ENCODE measurements around the gene BNIP5. TPM values are rescaled to one million over a fixed set of nuclear protein-coding genes. Genes with fewer than 3 reads are reported as not detected.

BNIP5 gene
- total RNA-seq, 2 experiments from 2014 or later, result not detected

DNA sequence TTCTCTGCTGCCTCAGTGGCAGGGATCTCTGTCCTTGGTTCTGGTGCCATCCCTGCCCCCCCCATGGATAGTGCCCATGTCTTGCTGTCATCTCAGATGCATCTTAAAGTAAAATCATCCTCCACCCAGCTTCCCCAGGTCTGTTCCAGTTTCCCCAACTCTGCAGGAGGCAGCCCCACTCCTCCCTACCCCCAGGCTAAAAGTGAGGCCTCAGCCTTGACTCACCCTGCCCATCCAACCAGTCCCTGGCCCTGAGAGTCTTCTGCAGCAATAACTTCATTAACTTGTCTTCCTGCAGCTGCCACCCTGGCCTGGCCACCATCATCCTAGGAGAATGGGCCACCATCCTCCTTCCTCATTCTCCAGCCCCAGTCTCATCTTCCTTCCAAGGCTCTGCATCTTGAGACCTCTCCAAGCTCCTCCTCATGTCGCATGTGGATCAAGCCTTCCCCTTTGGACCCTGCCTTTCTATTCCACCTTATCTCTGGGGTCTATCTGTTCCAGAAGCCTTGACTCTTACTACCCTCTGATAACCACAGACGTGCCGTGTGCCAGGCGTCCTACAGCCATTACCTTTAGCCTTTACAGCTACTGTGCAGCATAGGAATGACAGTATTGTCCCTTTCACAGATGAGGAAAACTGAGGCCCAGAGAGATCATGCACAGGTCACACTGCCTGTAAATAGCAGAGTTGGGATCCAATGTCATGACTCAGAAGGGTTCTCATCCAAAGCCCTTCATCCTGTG is 68.8 kb downstream of the BNIP5 start:
- DNase-seq, result no peak
- ChIA-PET POLR2A (no interaction called here), CTCF (no interaction called here)
- no peak for ATAC-seq (ENCODE audit: poor library complexity)
- Histone ChIP-seq H3K27me3 (ENCODE audit: control insufficient read depth in 1 of 2, insufficient read depth in 2 of 2, low read length in 2 of 2) (peaks cover 0 to 5% of the 10 kb centered on the region in 2 experiments), H3K4me3 (ENCODE audit: low read length) (no peak overlapping the region), H3K27ac (ENCODE audit: low read depth in 1 of 2, low read length in 2 of 2) (no peak overlapping the region), H3K36me3 (ENCODE audit: insufficient read depth, low read length) (no peaks in the 10 kb centered on the region), H3K4me1 (ENCODE audit: insufficient read depth, low read length) (no peaks in the 10 kb centered on the region), H3K9me3 (ENCODE audit: control insufficient read depth in 1 of 2, insufficient read depth in 1 of 2, low read length in 2 of 2) (peaks cover 0 to 8% of the 10 kb centered on the region in 2 experiments)
- H3K9me3 Mint-ChIP-seq, result no peaks in the 10 kb centered on the region
- no peak overlapping the region for H3K4me3 Mint-ChIP-seq
- no peaks in the 10 kb centered on the region for H3K36me3 Mint-ChIP-seq (ENCODE audit: low read depth)
- intact Hi-C loops (cut with DNase I, micrococcal nuclease), result no loop called here
- H3K27me3 Mint-ChIP-seq, result peaks cover 23% of the 10 kb centered on the region
- H3K27ac Mint-ChIP-seq, result no peak overlapping the region
- TF ChIP-seq, protein P1, sequence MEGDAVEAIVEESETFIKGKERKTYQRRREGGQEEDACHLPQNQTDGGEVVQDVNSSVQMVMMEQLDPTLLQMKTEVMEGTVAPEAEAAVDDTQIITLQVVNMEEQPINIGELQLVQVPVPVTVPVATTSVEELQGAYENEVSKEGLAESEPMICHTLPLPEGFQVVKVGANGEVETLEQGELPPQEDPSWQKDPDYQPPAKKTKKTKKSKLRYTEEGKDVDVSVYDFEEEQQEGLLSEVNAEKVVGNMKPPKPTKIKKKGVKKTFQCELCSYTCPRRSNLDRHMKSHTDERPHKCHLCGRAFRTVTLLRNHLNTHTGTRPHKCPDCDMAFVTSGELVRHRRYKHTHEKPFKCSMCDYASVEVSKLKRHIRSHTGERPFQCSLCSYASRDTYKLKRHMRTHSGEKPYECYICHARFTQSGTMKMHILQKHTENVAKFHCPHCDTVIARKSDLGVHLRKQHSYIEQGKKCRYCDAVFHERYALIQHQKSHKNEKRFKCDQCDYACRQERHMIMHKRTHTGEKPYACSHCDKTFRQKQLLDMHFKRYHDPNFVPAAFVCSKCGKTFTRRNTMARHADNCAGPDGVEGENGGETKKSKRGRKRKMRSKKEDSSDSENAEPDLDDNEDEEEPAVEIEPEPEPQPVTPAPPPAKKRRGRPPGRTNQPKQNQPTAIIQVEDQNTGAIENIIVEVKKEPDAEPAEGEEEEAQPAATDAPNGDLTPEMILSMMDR (IDR thresholded peaks at IDR 0.05), result no peak
- no peaks in the 10 kb centered on the region for H3K4me1 Mint-ChIP-seq (ENCODE audit: low read depth)

DNA sequence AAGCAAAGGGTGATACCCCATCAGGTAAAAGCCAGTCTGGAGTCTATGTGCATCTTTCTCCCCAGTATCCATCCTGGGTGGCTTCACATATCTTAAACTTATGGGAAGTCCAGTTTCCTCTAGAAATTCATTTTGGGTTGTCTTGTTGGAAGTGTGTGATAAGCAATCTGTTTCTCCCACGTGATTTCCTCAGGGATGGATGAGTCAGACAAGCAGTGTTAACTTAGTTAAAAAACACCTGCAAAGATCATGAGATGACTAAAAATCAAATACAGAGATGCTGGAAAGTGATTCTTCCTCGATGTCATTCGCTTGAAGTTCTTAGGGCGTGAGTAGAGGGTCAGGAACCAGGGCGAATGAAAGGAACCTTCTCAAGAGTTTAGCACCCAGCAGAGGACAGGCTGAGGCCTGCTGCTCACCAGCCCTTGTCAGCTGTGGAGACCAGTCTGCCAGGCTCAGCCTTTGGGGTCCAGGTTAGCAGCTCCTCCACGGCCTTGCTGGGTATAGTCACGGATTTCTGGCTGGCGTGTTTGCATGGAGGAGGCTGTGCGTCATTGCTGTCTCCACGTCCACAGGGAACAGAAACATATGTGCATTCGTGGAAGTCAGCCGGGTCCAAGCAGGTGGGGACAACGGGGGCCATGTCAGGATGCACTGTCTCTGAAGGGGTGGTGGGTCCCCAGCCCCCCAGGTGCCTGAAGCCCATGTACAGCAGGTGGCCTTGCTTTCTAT is 69.6 kb downstream of the BNIP5 start:
- ATAC-seq (ENCODE audit: poor library complexity), result no peak
- H3K4me3 Mint-ChIP-seq, result no peak overlapping the region

More for the DNA sequence above, 69.6 kb downstream of the BNIP5 start:
- no peaks in the 10 kb centered on the region for H3K4me1 Mint-ChIP-seq (ENCODE audit: low read depth)
- no peaks in the 10 kb centered on the region for H3K36me3 Mint-ChIP-seq (ENCODE audit: low read depth)
- H3K27ac ChIP-seq (ENCODE audit: low read depth in 1 of 2, low read length in 2 of 2), result no peak overlapping the region
- H3K27me3 Mint-ChIP-seq, result peaks cover 23% of the 10 kb centered on the region
- H3K9me3 Mint-ChIP-seq, result no peaks in the 10 kb centered on the region
- peaks cover 0 to 8% of the 10 kb centered on the region in 2 experiments for H3K9me3 ChIP-seq (ENCODE audit: control insufficient read depth in 1 of 2, insufficient read depth in 1 of 2, low read length in 2 of 2)
- no peaks in the 10 kb centered on the region for H3K4me1 ChIP-seq (ENCODE audit: insufficient read depth, low read length)
- CTCF ChIA-PET, result no interaction called here
- intact Hi-C loops (cut with DNase I, micrococcal nuclease), result no loop called here
- no peak for DNase-seq
- H3K36me3 ChIP-seq (ENCODE audit: insufficient read depth, low read length), result no peaks in the 10 kb centered on the region
- no peak overlapping the region for H3K27ac Mint-ChIP-seq
- H3K4me3 ChIP-seq (ENCODE audit: low read length), result no peak overlapping the region
- POLR2A ChIA-PET, result no interaction called here
- H3K27me3 ChIP-seq (ENCODE audit: control insufficient read depth in 1 of 2, insufficient read depth in 2 of 2, low read length in 2 of 2), result peaks cover 0 to 5% of the 10 kb centered on the region in 2 experiments
- TF ChIP-seq, protein P1 (IDR thresholded peaks at IDR 0.05), result no peak

Other genes starting within 250 kb of the BNIP5 start
- gene MAPK13, start 206.4 kb downstream of the BNIP5 start, total RNA-seq, result 10 to 100 TPM; 58.5 to 63.5 TPM
- gene BRPF3, start 140.1 kb downstream of the BNIP5 start, total RNA-seq, result 10 to 100 TPM; 39.0 to 41.6 TPM
- under 1 TPM in 1 of 2 experiments, not detected in 1; 0.17 TPM for gene PNPLA1, start 66.8 kb downstream of the BNIP5 start, total RNA-seq
- gene ETV7, start 50.8 kb upstream of the BNIP5 start, total RNA-seq, result under 1 TPM; 0.33 to 0.73 TPM
- under 1 TPM; 0.55 to 0.59 TPM for gene PXT1, start 106.0 kb upstream of the BNIP5 start, total RNA-seq
- 10 to 100 TPM; 38.4 to 39.5 TPM for gene KCTD20, start 106.1 kb upstream of the BNIP5 start, total RNA-seq
- 10 to 100 TPM; 47.0 to 48.4 TPM for gene STK38, start 210.6 kb upstream of the BNIP5 start, total RNA-seq